ENCODE results near the gene SLC27A4.

SLC27A4 gene

GRCh38 chr9:128408963-128409431 is 68.7 kb downstream of the SLC27A4 start:
- H3K79me1 ChIP-seq (ENCODE audit: low read depth, low read length), result no peaks in the 10 kb centered on the region
- peaks cover 0 to 79% (median 11%) of the 10 kb centered on the region in 3 experiments for H3K27me3 ChIP-seq (ENCODE audit: control insufficient read depth in 3 of 3, insufficient read depth in 3 of 3, low read depth in 1 of 3, low read length in 3 of 3)
- no peak overlapping the region for H3K9ac ChIP-seq (ENCODE audit: low read depth, low read length, poor library complexity)
- H2BK120ac ChIP-seq (ENCODE audit: low read depth, low read length), result no peak overlapping the region
- no peak overlapping the region for H3K23ac ChIP-seq (ENCODE audit: low read depth, low read length, poor library complexity)
- no peak overlapping the region for H3K27ac ChIP-seq (replicated peaks; ENCODE audit: low read length)
- no peak overlapping the region for H2BK12ac ChIP-seq (ENCODE audit: low read length)
- no peak overlapping the region for H3K14ac ChIP-seq (ENCODE audit: low read length)
- H3K18ac ChIP-seq (ENCODE audit: low read length), result peak overlapping the region; percentile 67
- H4K91ac ChIP-seq (ENCODE audit: low read depth, low read length, poor library complexity), result no peak overlapping the region
- peaks cover 0 to 10% of the 10 kb centered on the region in 2 donors for H3K9me3 ChIP-seq (replicated peaks in 1 of 2; ENCODE audit: control insufficient read depth in 2 of 2, insufficient read depth in 1 of 2, low read depth in 1 of 2, low read length in 2 of 2)
- H2AFZ ChIP-seq (ENCODE audit: low read length), result no peak overlapping the region
- H3K4me1 ChIP-seq (ENCODE audit: control insufficient read depth in 2 of 2, insufficient read depth in 1 of 2, low read depth in 1 of 2, low read length in 2 of 2), result peaks cover 18 to 62% of the 10 kb centered on the region in 2 donors
- no peak overlapping the region for H3K4ac ChIP-seq (ENCODE audit: low read length)
- H4K8ac ChIP-seq (ENCODE audit: low read depth, low read length), result no peak overlapping the region
- no peaks in the 10 kb centered on the region for H3K36me3 ChIP-seq (replicated peaks in 1 of 2; ENCODE audit: control insufficient read depth in 2 of 2, insufficient read depth in 2 of 2, low read length in 2 of 2)
- H3K4me3 ChIP-seq (ENCODE audit: low read length in 2 of 2), result peak overlapping the region in 1 of 2 donors; percentile 11
- H2AK5ac ChIP-seq (ENCODE audit: low read depth, low read length), result peak overlapping the region; percentile 73
- peak; percentile 46 for DNase-seq (ENCODE audit: low spot score)
- H2BK15ac ChIP-seq (ENCODE audit: low read length), result no peak overlapping the region
- no CpG with 5 or more reads among the region's 26 CpGs for WGBS, 2 donors (ENCODE audit: extremely low coverage in 2 of 2, insufficient read length in 2 of 2, insufficient replicate concordance in 1 of 2)
- H3K4me2 ChIP-seq (ENCODE audit: insufficient read depth, low read length, poor library complexity, severe bottlenecking), result peak overlapping the region; percentile 29
- no peak overlapping the region for H2BK5ac ChIP-seq (ENCODE audit: low read length)

DNA sequence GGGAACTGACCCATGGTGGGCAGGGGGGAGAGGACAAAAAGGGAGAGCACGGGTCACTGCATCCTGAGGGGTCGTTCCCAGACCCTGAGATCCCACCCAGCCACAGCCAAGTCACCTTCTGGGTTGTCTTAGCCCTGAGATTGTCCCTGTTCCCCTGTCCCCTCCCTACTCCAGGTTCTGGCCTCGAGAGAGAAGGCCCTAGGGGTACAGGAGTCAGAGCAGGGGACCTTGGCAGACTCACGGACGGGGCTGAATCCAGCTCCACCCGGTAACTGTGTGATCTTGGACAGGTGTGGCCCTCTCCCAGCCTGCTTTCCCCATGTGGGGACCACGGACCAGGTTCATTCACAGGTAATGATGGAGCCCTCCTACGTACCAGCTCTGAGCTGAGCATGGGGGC is 69.1 kb downstream of the SLC27A4 start:
- Histone ChIP-seq H2AFZ (ENCODE audit: low read length) (no peak overlapping the region), H3K18ac (ENCODE audit: low read length) (peak overlapping the region; percentile 72), H2AK5ac (ENCODE audit: low read depth, low read length) (peak overlapping the region; percentile 73), H3K27ac (replicated peaks; ENCODE audit: low read length) (no peak overlapping the region), H3K36me3 (replicated peaks in 1 of 2; ENCODE audit: control insufficient read depth in 2 of 2, insufficient read depth in 2 of 2, low read length in 2 of 2) (no peaks in the 10 kb centered on the region), H3K79me1 (ENCODE audit: low read depth, low read length) (no peaks in the 10 kb centered on the region), H3K9me3 (replicated peaks in 1 of 2; ENCODE audit: control insufficient read depth in 2 of 2, insufficient read depth in 1 of 2, low read depth in 1 of 2, low read length in 2 of 2) (peaks cover 0 to 10% of the 10 kb centered on the region in 2 donors), H4K8ac (ENCODE audit: low read depth, low read length) (no peak overlapping the region), H4K91ac (ENCODE audit: low read depth, low read length, poor library complexity) (no peak overlapping the region), H2BK120ac (ENCODE audit: low read depth, low read length) (no peak overlapping the region), H3K27me3 (ENCODE audit: control insufficient read depth in 3 of 3, insufficient read depth in 3 of 3, low read depth in 1 of 3, low read length in 3 of 3) (peaks cover 0 to 80% (median 11%) of the 10 kb centered on the region in 3 experiments), H3K23ac (ENCODE audit: low read depth, low read length, poor library complexity) (no peak overlapping the region), H3K4me1 (ENCODE audit: control insufficient read depth in 2 of 2, insufficient read depth in 1 of 2, low read depth in 1 of 2, low read length in 2 of 2) (peaks cover 18 to 57% of the 10 kb centered on the region in 2 donors), H3K14ac (ENCODE audit: low read length) (peak overlapping the region; percentile 39), H2BK12ac (ENCODE audit: low read length) (peak overlapping the region; percentile 26), H3K4ac (ENCODE audit: low read length) (no peak overlapping the region), H2BK15ac (ENCODE audit: low read length) (no peak overlapping the region), H3K4me3 (ENCODE audit: low read length in 2 of 2) (no peak overlapping the region), H2BK5ac (ENCODE audit: low read length) (no peak overlapping the region), H3K4me2 (ENCODE audit: insufficient read depth, low read length, poor library complexity, severe bottlenecking) (no peak overlapping the region), H3K9ac (ENCODE audit: low read depth, low read length, poor library complexity) (peak overlapping the region; percentile 13)
- WGBS, 2 donors (ENCODE audit: extremely low coverage in 2 of 2, insufficient read length in 2 of 2, insufficient replicate concordance in 1 of 2), result no CpG with 5 or more reads among the region's 8 CpGs
- no peak for DNase-seq (ENCODE audit: low spot score)

DNA sequence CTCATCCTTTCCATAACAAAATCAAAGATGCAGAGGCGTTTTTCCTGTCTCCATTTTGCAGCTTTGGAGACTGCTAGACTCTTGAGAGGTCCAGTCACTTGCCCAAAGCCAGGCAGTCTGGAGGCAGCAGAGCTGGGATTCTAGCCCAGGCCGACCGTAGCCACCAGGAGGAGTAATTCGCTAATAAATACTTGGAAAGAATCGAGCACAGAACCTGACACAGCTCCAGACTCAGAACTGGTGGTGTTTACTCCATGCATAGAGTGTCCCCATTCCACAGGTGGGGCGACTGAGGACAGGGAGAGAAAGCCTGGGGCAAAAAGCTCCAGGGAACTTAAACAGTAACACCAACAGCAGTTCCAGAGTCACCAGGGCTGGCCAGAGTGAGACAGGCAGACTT is 69.7 kb downstream of the SLC27A4 start:
- Histone ChIP-seq H3K27me3 (ENCODE audit: control insufficient read depth in 3 of 3, insufficient read depth in 3 of 3, low read depth in 1 of 3, low read length in 3 of 3) (peaks cover 0 to 82% (median 9%) of the 10 kb centered on the region in 3 experiments), H2BK5ac (ENCODE audit: low read length) (no peak overlapping the region), H3K27ac (replicated peaks; ENCODE audit: low read length) (no peak overlapping the region), H3K4ac (ENCODE audit: low read length) (no peak overlapping the region), H4K91ac (ENCODE audit: low read depth, low read length, poor library complexity) (no peak overlapping the region), H3K36me3 (replicated peaks in 1 of 2; ENCODE audit: control insufficient read depth in 2 of 2, insufficient read depth in 2 of 2, low read length in 2 of 2) (no peaks in the 10 kb centered on the region), H2BK120ac (ENCODE audit: low read depth, low read length) (no peak overlapping the region), H3K18ac (ENCODE audit: low read length) (no peak overlapping the region), H3K79me1 (ENCODE audit: low read depth, low read length) (no peaks in the 10 kb centered on the region), H3K4me3 (ENCODE audit: low read length in 2 of 2) (no peak overlapping the region), H2BK12ac (ENCODE audit: low read length) (no peak overlapping the region), H3K23ac (ENCODE audit: low read depth, low read length, poor library complexity) (no peak overlapping the region), H3K4me2 (ENCODE audit: insufficient read depth, low read length, poor library complexity, severe bottlenecking) (no peak overlapping the region), H4K8ac (ENCODE audit: low read depth, low read length) (no peak overlapping the region), H3K9ac (ENCODE audit: low read depth, low read length, poor library complexity) (no peak overlapping the region), H3K4me1 (ENCODE audit: control insufficient read depth in 2 of 2, insufficient read depth in 1 of 2, low read depth in 1 of 2, low read length in 2 of 2) (peaks cover 16 to 55% of the 10 kb centered on the region in 2 donors), H3K14ac (ENCODE audit: low read length) (no peak overlapping the region), H2BK15ac (ENCODE audit: low read length) (no peak overlapping the region), H2AK5ac (ENCODE audit: low read depth, low read length) (no peak overlapping the region), H3K9me3 (replicated peaks in 1 of 2; ENCODE audit: control insufficient read depth in 2 of 2, insufficient read depth in 1 of 2, low read depth in 1 of 2, low read length in 2 of 2) (peaks cover 0 to 10% of the 10 kb centered on the region in 2 donors), H2AFZ (ENCODE audit: low read length) (no peak overlapping the region)
- WGBS, 2 donors (ENCODE audit: extremely low coverage in 2 of 2, insufficient read length in 2 of 2, insufficient replicate concordance in 1 of 2), result no CpG with 5 or more reads among the region's 6 CpGs
- no peak for DNase-seq (ENCODE audit: low spot score)
